Measurements from ENCODE around the gene FFAR1.

Gene FFAR1

GRCh38 chr19:35328851-35329285, 18.8 kb upstream of the FFAR1 start, which contains the start of gene CD22:
Gene CD22 (plus strand): TSS chr19:35329187. CDS start chr19:35332041, 2,854 bp downstream.
- H3K27ac Mint-ChIP-seq: no peak within 1 kb of the TSS
- H3K9me3 Mint-ChIP-seq (ENCODE audit: low read depth): no peaks in the 10 kb centered on the region
- peaks cover 19% of the 10 kb centered on the region for H3K4me1 Mint-ChIP-seq (ENCODE audit: low read depth)
- H3K4me3 Mint-ChIP-seq: no peak within 1 kb of the TSS
- H3K36me3 Mint-ChIP-seq: no peaks in the 10 kb centered on the region
- peaks cover 2% of the 10 kb centered on the region for H3K27me3 Mint-ChIP-seq

GRCh38 chr19:35329323-35329722, 18.4 kb upstream of the FFAR1 start:
- no peaks in the 10 kb centered on the region for H3K36me3 Mint-ChIP-seq
- H3K4me1 Mint-ChIP-seq (ENCODE audit: low read depth): peaks cover 19% of the 10 kb centered on the region
- no peaks in the 10 kb centered on the region for H3K9me3 Mint-ChIP-seq (ENCODE audit: low read depth)
- no peak overlapping the region for H3K4me3 Mint-ChIP-seq
- H3K27ac Mint-ChIP-seq: no peak overlapping the region
- peaks cover 2% of the 10 kb centered on the region for H3K27me3 Mint-ChIP-seq

- peaks cover 19% of the 10 kb centered on the region for H3K4me1 Mint-ChIP-seq (ENCODE audit: low read depth)
- H3K9me3 Mint-ChIP-seq (ENCODE audit: low read depth): no peaks in the 10 kb centered on the region
- peaks cover 2% of the 10 kb centered on the region for H3K27me3 Mint-ChIP-seq
- H3K27ac Mint-ChIP-seq: no peak overlapping the region
- no peaks in the 10 kb centered on the region for H3K36me3 Mint-ChIP-seq
- no peak overlapping the region for H3K4me3 Mint-ChIP-seq
Observed at GRCh38 chr19:35330475-35330874, 17.2 kb upstream of the FFAR1 start.

GRCh38 chr19:35331551-35332214, 16.0 kb upstream of the FFAR1 start:
- Mint-ChIP-seq H3K4me3 (no peak overlapping the region), H3K27me3 (peaks cover 2% of the 10 kb centered on the region), H3K27ac (no peak overlapping the region), H3K4me1 (ENCODE audit: low read depth) (peaks cover 19% of the 10 kb centered on the region), H3K36me3 (no peaks in the 10 kb centered on the region), H3K9me3 (ENCODE audit: low read depth) (no peaks in the 10 kb centered on the region)

- Mint-ChIP-seq H3K9me3 (ENCODE audit: low read depth) (no peaks in the 10 kb centered on the region), H3K4me3 (peak overlapping the region; percentile 32), H3K36me3 (no peaks in the 10 kb centered on the region), H3K4me1 (ENCODE audit: low read depth) (peaks cover 19% of the 10 kb centered on the region), H3K27ac (no peak overlapping the region), H3K27me3 (peaks cover 2% of the 10 kb centered on the region)
Observed at GRCh38 chr19:35332817-35333216, 14.9 kb upstream of the FFAR1 start.

- Mint-ChIP-seq H3K36me3 (no peaks in the 10 kb centered on the region), H3K9me3 (ENCODE audit: low read depth) (no peaks in the 10 kb centered on the region), H3K4me3 (no peak overlapping the region), H3K27ac (no peak overlapping the region), H3K27me3 (peaks cover 2% of the 10 kb centered on the region), H3K4me1 (ENCODE audit: low read depth) (peaks cover 14% of the 10 kb centered on the region)
Observed at GRCh38 chr19:35334144-35334753, 13.5 kb upstream of the FFAR1 start.

- Mint-ChIP-seq H3K4me3 (no peak overlapping the region), H3K4me1 (ENCODE audit: low read depth) (peaks cover 12% of the 10 kb centered on the region), H3K36me3 (no peaks in the 10 kb centered on the region), H3K27ac (no peak overlapping the region), H3K27me3 (no peaks in the 10 kb centered on the region), H3K9me3 (ENCODE audit: low read depth) (no peaks in the 10 kb centered on the region)
Observed at GRCh38 chr19:35336166-35336955, 11.3 kb upstream of the FFAR1 start.

- H3K27me3 Mint-ChIP-seq: peaks cover under 1% of the 10 kb centered on the region
- H3K27ac Mint-ChIP-seq: peak overlapping the region; percentile 28
- H3K36me3 Mint-ChIP-seq: no peaks in the 10 kb centered on the region
- H3K4me1 Mint-ChIP-seq (ENCODE audit: low read depth): peaks cover 12% of the 10 kb centered on the region
- H3K9me3 Mint-ChIP-seq (ENCODE audit: low read depth): no peaks in the 10 kb centered on the region
- no peak overlapping the region for H3K4me3 Mint-ChIP-seq
Observed at GRCh38 chr19:35337097-35337983, 10.4 kb upstream of the FFAR1 start.

GRCh38 chr19:35337984-35338296, 9.8 kb upstream of the FFAR1 start:
- Mint-ChIP-seq H3K4me3 (no peak overlapping the region), H3K36me3 (no peaks in the 10 kb centered on the region), H3K27ac (no peak overlapping the region)

GRCh38 chr19:35340431-35340830, 7.3 kb upstream of the FFAR1 start:
- Mint-ChIP-seq H3K27ac (no peak overlapping the region), H3K4me3 (no peak overlapping the region), H3K27me3 (peaks cover 2% of the 10 kb centered on the region), H3K9me3 (ENCODE audit: low read depth) (no peaks in the 10 kb centered on the region), H3K36me3 (no peaks in the 10 kb centered on the region), H3K4me1 (ENCODE audit: low read depth) (no peaks in the 10 kb centered on the region)

More at GRCh38 chr19:35337984-35338296, 9.8 kb upstream of the FFAR1 start:
- peaks cover 7% of the 10 kb centered on the region for H3K4me1 Mint-ChIP-seq (ENCODE audit: low read depth)
- H3K27me3 Mint-ChIP-seq: peaks cover 2% of the 10 kb centered on the region
- H3K9me3 Mint-ChIP-seq (ENCODE audit: low read depth): no peaks in the 10 kb centered on the region

- Mint-ChIP-seq H3K36me3 (no peaks in the 10 kb centered on the region), H3K27ac (no peak overlapping the region), H3K4me3 (no peak overlapping the region), H3K4me1 (ENCODE audit: low read depth) (peaks cover 5% of the 10 kb centered on the region), H3K27me3 (peaks cover 2% of the 10 kb centered on the region), H3K9me3 (ENCODE audit: low read depth) (no peaks in the 10 kb centered on the region)
Observed at GRCh38 chr19:35341006-35341405, 6.7 kb upstream of the FFAR1 start.

GRCh38 chr19:35341565-35342225, 6.0 kb upstream of the FFAR1 start:
- peak overlapping the region; percentile 16 for H3K27ac Mint-ChIP-seq

GRCh38 chr19:35342430-35342829, 5.3 kb upstream of the FFAR1 start:
- no peak overlapping the region for H3K4me3 Mint-ChIP-seq
- no peak overlapping the region for H3K27ac Mint-ChIP-seq
- H3K9me3 Mint-ChIP-seq (ENCODE audit: low read depth): no peaks in the 10 kb centered on the region
- peaks cover 19% of the 10 kb centered on the region for H3K4me1 Mint-ChIP-seq (ENCODE audit: low read depth)
- H3K27me3 Mint-ChIP-seq: peaks cover 2% of the 10 kb centered on the region
- H3K36me3 Mint-ChIP-seq: no peaks in the 10 kb centered on the region

More at GRCh38 chr19:35341565-35342225, 6.0 kb upstream of the FFAR1 start:
- Mint-ChIP-seq H3K36me3 (no peaks in the 10 kb centered on the region), H3K4me1 (ENCODE audit: low read depth) (peaks cover 12% of the 10 kb centered on the region), H3K27me3 (peaks cover 2% of the 10 kb centered on the region), H3K9me3 (ENCODE audit: low read depth) (no peaks in the 10 kb centered on the region), H3K4me3 (no peak overlapping the region)

- H3K27ac Mint-ChIP-seq: no peak overlapping the region
- no peaks in the 10 kb centered on the region for H3K9me3 Mint-ChIP-seq (ENCODE audit: low read depth)
- H3K36me3 Mint-ChIP-seq: no peaks in the 10 kb centered on the region
- peaks cover 2% of the 10 kb centered on the region for H3K27me3 Mint-ChIP-seq
- peaks cover 27% of the 10 kb centered on the region for H3K4me1 Mint-ChIP-seq (ENCODE audit: low read depth)
- H3K4me3 Mint-ChIP-seq: no peak overlapping the region
Observed at GRCh38 chr19:35344511-35345031, 3.1 kb upstream of the FFAR1 start.
